ENCODE results near the gene LDLRAD3.

DNA sequence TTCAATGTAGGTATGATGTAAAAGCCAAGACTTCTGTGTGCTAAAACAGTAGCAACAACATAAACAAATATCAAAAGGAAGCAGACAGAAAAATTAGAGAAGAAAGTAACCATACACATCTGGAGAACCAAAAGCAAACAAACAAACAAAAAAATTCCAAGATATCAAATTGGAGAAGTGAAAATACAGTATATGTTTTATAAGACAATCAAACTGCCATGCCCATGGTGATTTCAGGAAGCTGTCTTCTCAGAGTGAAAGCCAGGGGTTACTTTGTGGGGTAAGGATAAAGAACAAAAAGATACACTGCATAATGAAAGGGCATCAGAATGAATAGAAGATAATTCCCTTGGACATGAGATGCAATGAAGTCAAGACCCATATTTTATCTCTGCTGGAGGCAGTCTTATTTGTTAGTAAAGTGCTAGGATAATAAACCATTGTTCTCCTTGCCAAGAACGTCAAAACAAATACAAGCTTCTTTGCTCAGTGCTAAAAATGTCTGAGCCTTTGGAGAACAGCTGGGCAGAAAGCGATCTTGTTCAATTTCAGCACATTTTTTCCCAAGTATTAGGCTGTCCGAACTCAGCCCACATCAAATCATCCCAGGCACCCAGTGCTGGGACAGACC, 38.1 kb upstream of the LDLRAD3 start:
- TF ChIP-seq EZH2 (IDR thresholded peaks at IDR 0.05) (no peak), EZH2phosphoT487 (IDR thresholded peaks at IDR 0.05) (no peak)
- TF ChIP-seq, protein P1, sequence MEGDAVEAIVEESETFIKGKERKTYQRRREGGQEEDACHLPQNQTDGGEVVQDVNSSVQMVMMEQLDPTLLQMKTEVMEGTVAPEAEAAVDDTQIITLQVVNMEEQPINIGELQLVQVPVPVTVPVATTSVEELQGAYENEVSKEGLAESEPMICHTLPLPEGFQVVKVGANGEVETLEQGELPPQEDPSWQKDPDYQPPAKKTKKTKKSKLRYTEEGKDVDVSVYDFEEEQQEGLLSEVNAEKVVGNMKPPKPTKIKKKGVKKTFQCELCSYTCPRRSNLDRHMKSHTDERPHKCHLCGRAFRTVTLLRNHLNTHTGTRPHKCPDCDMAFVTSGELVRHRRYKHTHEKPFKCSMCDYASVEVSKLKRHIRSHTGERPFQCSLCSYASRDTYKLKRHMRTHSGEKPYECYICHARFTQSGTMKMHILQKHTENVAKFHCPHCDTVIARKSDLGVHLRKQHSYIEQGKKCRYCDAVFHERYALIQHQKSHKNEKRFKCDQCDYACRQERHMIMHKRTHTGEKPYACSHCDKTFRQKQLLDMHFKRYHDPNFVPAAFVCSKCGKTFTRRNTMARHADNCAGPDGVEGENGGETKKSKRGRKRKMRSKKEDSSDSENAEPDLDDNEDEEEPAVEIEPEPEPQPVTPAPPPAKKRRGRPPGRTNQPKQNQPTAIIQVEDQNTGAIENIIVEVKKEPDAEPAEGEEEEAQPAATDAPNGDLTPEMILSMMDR (IDR thresholded peaks at IDR 0.05): no peak
